HEK293 (cell line): ENCODE results near the gene SYAP1.

Experiments
- EGR2 ChIP-seq: fragments of 450-650 bp; formaldehyde crosslinking; IDR thresholded peaks from 2 replicates; pipeline ENCODE4 v1.5.1; 2016; ENCODE audit warnings: low read depth, missing biosample characterization, missing genetic modification characterization
- GLI2 ChIP-seq: fragments of 450-650 bp; formaldehyde crosslinking; IDR thresholded peaks from 2 replicates; pipeline ENCODE4; 2017; ENCODE audit warnings: missing biosample characterization, missing genetic modification characterization, low read depth, borderline replicate concordance
- MZF1 ChIP-seq: fragments of 450-650 bp; formaldehyde crosslinking; IDR thresholded peaks from 2 replicates; pipeline ENCODE4 v1.5.1; 2017; ENCODE audit warnings: missing biosample characterization, missing genetic modification characterization, borderline replicate concordance
- REPIN1 ChIP-seq: fragments of 450-650 bp; formaldehyde crosslinking; IDR thresholded peaks from 2 replicates; pipeline ENCODE4 v1.5.1; 2017; ENCODE audit warnings: missing biosample characterization, missing genetic modification characterization, low read depth
- ZBTB7A ChIP-seq: fragments of 450-650 bp; formaldehyde crosslinking; IDR thresholded peaks from 2 replicates; pipeline ENCODE4 v1.5.1; 2016; ENCODE audit warnings: low read depth, missing biosample characterization, missing genetic modification characterization
- ZNF10 ChIP-seq: fragments of 450-650 bp; formaldehyde crosslinking; IDR thresholded peaks from 2 replicates; pipeline ENCODE4 v1.5.1; 2017; ENCODE audit warnings: missing biosample characterization, missing genetic modification characterization
- ZNF23 ChIP-seq: fragments of 450-650 bp; formaldehyde crosslinking; IDR thresholded peaks from 2 replicates; pipeline ENCODE4 v1.5.1; 2016; ENCODE audit warnings: missing biosample characterization, missing genetic modification characterization, borderline replicate concordance
- ZNF354C ChIP-seq: fragments of 450-650 bp; formaldehyde crosslinking; IDR thresholded peaks from 2 replicates; pipeline ENCODE4 v1.5.1; 2016; ENCODE audit warnings: missing biosample characterization, missing genetic modification characterization, low read depth, borderline replicate concordance
- ZNF548 ChIP-seq: fragments of 450-650 bp; formaldehyde crosslinking; IDR thresholded peaks from 2 replicates; pipeline ENCODE4 v1.5.1; 2016; ENCODE audit warnings: missing biosample characterization, missing genetic modification characterization
- ZNF596 ChIP-seq: fragments of 450-650 bp; IDR thresholded peaks from 2 replicates; pipeline ENCODE4 v1.5.0; 2018; ENCODE audit warnings: missing biosample characterization, mild to moderate bottlenecking, missing genetic modification characterization, moderate library complexity
- ZNF624 ChIP-seq: fragments of 450-650 bp; formaldehyde crosslinking; IDR thresholded peaks from 2 replicates; pipeline ENCODE4 v1.5.1; 2017; ENCODE audit warnings: missing biosample characterization, missing genetic modification characterization
- ZNF654 ChIP-seq: fragments of 450-650 bp; formaldehyde crosslinking; IDR thresholded peaks from 2 replicates; pipeline ENCODE4 v1.5.1; 2016; ENCODE audit warnings: low read depth, missing biosample characterization, missing genetic modification characterization
- ZNF768 ChIP-seq: fragments of 450-650 bp; formaldehyde crosslinking; IDR thresholded peaks from 2 replicates; pipeline ENCODE4 v1.5.1; 2018; ENCODE audit warnings: missing biosample characterization, mild to moderate bottlenecking, missing genetic modification characterization
- ZNF776 ChIP-seq: fragments of 450-650 bp; formaldehyde crosslinking; IDR thresholded peaks from 2 replicates; pipeline ENCODE4 v1.5.0; 2017; ENCODE audit warnings: missing biosample characterization, missing genetic modification characterization, borderline replicate concordance
- TF ChIP-seq, protein P1 (sequence below): fragments of 450-650 bp; formaldehyde crosslinking; IDR thresholded peaks from 2 replicates; pipeline ENCODE4 v1.5.1; 2016; ENCODE audit warnings: missing biosample characterization, missing genetic modification characterization
- TF ChIP-seq, protein P2 (sequence below): fragments of 450-650 bp; formaldehyde crosslinking; IDR thresholded peaks from 2 replicates; pipeline ENCODE4 v1.5.0; 2017; ENCODE audit warnings: missing biosample characterization, missing genetic modification characterization, borderline replicate concordance
- TF ChIP-seq, protein P3 (sequence below): fragments of 450-650 bp; formaldehyde crosslinking; IDR thresholded peaks from 2 replicates; pipeline ENCODE4 v1.5.1; 2016; ENCODE audit warnings: missing biosample characterization, missing genetic modification characterization, borderline replicate concordance
- TF ChIP-seq, protein P4 (sequence below): fragments of 450-650 bp; formaldehyde crosslinking; IDR thresholded peaks from 2 replicates; pipeline ENCODE4 v1.5.1; 2016; ENCODE audit warnings: missing biosample characterization, missing genetic modification characterization
- TF ChIP-seq, protein P5 (sequence below): fragments of 450-650 bp; formaldehyde crosslinking; IDR thresholded peaks from 2 replicates; pipeline ENCODE4 v1.5.1; 2016; ENCODE audit warnings: missing biosample characterization, missing genetic modification characterization, borderline replicate concordance
- TF ChIP-seq, protein P6 (sequence below): fragments of 450-650 bp; formaldehyde crosslinking; IDR thresholded peaks from 2 replicates; pipeline ENCODE4 v1.5.1; 2017; ENCODE audit warnings: missing biosample characterization, missing genetic modification characterization
- TF ChIP-seq, protein P7 (sequence below): fragments of 450-650 bp; IDR thresholded peaks from 2 replicates; pipeline ENCODE4 v1.5.1; 2018; ENCODE audit warnings: missing biosample characterization, missing genetic modification characterization

The SYAP1 gene

DNA sequence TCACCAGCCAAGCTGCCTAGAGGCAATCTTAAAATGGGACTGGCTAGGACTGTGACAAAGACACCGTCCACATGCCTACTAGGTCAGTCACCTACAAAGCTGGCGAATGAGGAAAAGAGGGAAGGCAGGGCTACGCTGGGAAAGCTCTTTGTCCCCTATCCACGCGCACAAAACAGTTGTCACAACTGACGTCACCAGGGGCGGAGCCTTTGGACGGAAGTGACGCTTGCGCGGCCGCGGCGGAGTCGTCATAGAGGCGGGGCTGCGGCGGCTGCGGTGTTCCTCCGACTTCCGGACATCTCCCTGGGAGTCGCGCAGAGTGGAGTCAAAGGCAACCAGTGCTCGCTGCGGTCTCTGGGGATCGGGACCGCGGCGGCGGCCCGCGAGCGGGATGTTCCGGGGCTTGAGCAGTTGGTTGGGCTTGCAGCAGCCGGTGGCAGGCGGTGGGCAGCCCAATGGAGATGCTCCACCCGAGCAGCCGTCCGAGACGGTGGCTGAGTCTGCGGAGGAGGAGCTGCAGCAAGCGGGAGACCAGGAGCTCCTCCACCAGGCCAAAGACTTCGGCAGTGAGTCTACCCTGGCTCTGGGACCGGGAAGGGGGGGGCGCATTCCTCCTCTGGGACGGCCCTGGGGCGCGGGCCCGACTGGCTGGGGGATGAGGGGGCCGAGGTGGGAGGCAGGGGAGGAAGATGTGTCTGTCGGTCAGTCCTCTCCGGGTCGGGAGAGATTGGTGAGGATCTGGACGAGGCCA is at the start of gene SYAP1 (continued):
- TF ChIP-seq, protein P1, sequence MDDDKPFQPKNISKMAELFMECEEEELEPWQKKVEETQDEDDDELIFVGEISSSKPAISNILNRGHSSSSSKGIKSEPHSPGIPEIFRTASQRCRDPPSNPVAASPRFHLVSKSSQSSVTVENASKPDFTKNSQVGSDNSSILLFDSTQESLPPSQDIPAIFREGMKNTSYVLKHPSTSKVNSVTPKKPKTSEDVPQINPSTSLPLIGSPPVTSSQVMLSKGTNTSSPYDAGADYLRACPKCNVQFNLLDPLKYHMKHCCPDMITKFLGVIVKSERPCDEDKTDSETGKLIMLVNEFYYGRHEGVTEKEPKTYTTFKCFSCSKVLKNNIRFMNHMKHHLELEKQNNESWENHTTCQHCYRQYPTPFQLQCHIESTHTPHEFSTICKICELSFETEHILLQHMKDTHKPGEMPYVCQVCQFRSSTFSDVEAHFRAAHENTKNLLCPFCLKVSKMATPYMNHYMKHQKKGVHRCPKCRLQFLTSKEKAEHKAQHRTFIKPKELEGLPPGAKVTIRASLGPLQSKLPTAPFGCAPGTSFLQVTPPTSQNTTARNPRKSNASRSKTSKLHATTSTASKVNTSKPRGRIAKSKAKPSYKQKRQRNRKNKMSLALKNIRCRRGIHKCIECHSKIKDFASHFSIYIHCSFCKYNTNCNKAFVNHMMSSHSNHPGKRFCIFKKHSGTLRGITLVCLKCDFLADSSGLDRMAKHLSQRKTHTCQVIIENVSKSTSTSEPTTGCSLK (tag by site-specific recombination): no peak
- TF ChIP-seq REPIN1 (tag by site-specific recombination) (no peak), ZNF768 (no peak), ZNF10 (tag by site-specific recombination) (no peak), ZNF776 (tag by site-specific recombination) (no peak), EGR2 (no peak), ZNF596 (tag by site-specific recombination) (no peak), GLI2 (tag by site-specific recombination) (no peak), ZNF354C (tag by site-specific recombination) (no peak), ZNF654 (tag by site-specific recombination) (no peak), ZNF23 (tag by site-specific recombination) (no peak), MZF1 (peak; percentile 3; the same call in 1 of the 2 replicates), ZNF548 (tag by site-specific recombination) (no peak), ZBTB7A (no peak), ZNF624 (tag by site-specific recombination) (no peak)
- TF ChIP-seq, protein P2, sequence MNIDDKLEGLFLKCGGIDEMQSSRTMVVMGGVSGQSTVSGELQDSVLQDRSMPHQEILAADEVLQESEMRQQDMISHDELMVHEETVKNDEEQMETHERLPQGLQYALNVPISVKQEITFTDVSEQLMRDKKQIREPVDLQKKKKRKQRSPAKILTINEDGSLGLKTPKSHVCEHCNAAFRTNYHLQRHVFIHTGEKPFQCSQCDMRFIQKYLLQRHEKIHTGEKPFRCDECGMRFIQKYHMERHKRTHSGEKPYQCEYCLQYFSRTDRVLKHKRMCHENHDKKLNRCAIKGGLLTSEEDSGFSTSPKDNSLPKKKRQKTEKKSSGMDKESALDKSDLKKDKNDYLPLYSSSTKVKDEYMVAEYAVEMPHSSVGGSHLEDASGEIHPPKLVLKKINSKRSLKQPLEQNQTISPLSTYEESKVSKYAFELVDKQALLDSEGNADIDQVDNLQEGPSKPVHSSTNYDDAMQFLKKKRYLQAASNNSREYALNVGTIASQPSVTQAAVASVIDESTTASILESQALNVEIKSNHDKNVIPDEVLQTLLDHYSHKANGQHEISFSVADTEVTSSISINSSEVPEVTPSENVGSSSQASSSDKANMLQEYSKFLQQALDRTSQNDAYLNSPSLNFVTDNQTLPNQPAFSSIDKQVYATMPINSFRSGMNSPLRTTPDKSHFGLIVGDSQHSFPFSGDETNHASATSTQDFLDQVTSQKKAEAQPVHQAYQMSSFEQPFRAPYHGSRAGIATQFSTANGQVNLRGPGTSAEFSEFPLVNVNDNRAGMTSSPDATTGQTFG (tag by site-specific recombination): no peak
- TF ChIP-seq, protein P3, sequence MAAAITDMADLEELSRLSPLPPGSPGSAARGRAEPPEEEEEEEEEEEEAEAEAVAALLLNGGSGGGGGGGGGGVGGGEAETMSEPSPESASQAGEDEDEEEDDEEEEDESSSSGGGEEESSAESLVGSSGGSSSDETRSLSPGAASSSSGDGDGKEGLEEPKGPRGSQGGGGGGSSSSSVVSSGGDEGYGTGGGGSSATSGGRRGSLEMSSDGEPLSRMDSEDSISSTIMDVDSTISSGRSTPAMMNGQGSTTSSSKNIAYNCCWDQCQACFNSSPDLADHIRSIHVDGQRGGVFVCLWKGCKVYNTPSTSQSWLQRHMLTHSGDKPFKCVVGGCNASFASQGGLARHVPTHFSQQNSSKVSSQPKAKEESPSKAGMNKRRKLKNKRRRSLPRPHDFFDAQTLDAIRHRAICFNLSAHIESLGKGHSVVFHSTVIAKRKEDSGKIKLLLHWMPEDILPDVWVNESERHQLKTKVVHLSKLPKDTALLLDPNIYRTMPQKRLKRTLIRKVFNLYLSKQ (tag by site-specific recombination): no peak
- TF ChIP-seq, protein P4, sequence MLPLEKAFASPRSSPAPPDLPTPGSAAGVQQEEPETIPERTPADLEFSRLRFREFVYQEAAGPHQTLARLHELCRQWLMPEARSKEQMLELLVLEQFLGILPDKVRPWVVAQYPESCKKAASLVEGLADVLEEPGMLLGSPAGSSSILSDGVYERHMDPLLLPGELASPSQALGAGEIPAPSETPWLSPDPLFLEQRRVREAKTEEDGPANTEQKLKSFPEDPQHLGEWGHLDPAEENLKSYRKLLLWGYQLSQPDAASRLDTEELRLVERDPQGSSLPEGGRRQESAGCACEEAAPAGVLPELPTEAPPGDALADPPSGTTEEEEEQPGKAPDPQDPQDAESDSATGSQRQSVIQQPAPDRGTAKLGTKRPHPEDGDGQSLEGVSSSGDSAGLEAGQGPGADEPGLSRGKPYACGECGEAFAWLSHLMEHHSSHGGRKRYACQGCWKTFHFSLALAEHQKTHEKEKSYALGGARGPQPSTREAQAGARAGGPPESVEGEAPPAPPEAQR (tag by site-specific recombination): no peak
- TF ChIP-seq, protein P5, sequence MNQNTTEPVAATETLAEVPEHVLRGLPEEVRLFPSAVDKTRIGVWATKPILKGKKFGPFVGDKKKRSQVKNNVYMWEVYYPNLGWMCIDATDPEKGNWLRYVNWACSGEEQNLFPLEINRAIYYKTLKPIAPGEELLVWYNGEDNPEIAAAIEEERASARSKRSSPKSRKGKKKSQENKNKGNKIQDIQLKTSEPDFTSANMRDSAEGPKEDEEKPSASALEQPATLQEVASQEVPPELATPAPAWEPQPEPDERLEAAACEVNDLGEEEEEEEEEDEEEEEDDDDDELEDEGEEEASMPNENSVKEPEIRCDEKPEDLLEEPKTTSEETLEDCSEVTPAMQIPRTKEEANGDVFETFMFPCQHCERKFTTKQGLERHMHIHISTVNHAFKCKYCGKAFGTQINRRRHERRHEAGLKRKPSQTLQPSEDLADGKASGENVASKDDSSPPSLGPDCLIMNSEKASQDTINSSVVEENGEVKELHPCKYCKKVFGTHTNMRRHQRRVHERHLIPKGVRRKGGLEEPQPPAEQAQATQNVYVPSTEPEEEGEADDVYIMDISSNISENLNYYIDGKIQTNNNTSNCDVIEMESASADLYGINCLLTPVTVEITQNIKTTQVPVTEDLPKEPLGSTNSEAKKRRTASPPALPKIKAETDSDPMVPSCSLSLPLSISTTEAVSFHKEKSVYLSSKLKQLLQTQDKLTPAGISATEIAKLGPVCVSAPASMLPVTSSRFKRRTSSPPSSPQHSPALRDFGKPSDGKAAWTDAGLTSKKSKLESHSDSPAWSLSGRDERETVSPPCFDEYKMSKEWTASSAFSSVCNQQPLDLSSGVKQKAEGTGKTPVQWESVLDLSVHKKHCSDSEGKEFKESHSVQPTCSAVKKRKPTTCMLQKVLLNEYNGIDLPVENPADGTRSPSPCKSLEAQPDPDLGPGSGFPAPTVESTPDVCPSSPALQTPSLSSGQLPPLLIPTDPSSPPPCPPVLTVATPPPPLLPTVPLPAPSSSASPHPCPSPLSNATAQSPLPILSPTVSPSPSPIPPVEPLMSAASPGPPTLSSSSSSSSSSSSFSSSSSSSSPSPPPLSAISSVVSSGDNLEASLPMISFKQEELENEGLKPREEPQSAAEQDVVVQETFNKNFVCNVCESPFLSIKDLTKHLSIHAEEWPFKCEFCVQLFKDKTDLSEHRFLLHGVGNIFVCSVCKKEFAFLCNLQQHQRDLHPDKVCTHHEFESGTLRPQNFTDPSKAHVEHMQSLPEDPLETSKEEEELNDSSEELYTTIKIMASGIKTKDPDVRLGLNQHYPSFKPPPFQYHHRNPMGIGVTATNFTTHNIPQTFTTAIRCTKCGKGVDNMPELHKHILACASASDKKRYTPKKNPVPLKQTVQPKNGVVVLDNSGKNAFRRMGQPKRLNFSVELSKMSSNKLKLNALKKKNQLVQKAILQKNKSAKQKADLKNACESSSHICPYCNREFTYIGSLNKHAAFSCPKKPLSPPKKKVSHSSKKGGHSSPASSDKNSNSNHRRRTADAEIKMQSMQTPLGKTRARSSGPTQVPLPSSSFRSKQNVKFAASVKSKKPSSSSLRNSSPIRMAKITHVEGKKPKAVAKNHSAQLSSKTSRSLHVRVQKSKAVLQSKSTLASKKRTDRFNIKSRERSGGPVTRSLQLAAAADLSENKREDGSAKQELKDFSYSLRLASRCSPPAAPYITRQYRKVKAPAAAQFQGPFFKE (tag by site-specific recombination): no peak
- TF ChIP-seq, protein P6, sequence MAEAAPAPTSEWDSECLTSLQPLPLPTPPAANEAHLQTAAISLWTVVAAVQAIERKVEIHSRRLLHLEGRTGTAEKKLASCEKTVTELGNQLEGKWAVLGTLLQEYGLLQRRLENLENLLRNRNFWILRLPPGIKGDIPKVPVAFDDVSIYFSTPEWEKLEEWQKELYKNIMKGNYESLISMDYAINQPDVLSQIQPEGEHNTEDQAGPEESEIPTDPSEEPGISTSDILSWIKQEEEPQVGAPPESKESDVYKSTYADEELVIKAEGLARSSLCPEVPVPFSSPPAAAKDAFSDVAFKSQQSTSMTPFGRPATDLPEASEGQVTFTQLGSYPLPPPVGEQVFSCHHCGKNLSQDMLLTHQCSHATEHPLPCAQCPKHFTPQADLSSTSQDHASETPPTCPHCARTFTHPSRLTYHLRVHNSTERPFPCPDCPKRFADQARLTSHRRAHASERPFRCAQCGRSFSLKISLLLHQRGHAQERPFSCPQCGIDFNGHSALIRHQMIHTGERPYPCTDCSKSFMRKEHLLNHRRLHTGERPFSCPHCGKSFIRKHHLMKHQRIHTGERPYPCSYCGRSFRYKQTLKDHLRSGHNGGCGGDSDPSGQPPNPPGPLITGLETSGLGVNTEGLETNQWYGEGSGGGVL (tag by site-specific recombination): peak; percentile 45; the same call in 1 of the 2 replicates
- TF ChIP-seq, protein P7, sequence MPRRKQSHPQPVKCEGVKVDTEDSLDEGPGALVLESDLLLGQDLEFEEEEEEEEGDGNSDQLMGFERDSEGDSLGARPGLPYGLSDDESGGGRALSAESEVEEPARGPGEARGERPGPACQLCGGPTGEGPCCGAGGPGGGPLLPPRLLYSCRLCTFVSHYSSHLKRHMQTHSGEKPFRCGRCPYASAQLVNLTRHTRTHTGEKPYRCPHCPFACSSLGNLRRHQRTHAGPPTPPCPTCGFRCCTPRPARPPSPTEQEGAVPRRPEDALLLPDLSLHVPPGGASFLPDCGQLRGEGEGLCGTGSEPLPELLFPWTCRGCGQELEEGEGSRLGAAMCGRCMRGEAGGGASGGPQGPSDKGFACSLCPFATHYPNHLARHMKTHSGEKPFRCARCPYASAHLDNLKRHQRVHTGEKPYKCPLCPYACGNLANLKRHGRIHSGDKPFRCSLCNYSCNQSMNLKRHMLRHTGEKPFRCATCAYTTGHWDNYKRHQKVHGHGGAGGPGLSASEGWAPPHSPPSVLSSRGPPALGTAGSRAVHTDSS (tag by site-specific recombination): no peak
